Smooth muscle cell (in vitro differentiated cells): ENCODE results near the gene OSCAR. TPM values are rescaled to one million over a fixed set of nuclear protein-coding genes. Genes with fewer than 3 reads are reported as not detected.
"Not testable (repeated sequence)": the region's sequence is repeated elsewhere in the genome, so short reads cannot be mapped to it uniquely, and the experiment has no call there.

Source experiments
- DNase-seq: peaks from one replicate; lab custom pipeline; 2025; ENCODE audit not compliant: unreplicated experiment; lab: John Stamatoyannopoulos, UW
- H2AFZ ChIP-seq: fragments of 200-600 bp; sonication (generic); 2 replicates; pipeline ENCODE4 v1.6.0; 2016; ENCODE audit warnings: antibody characterized with exemption, low read depth, mild to moderate bottlenecking
- H3F3A ChIP-seq: fragments of 200-600 bp; sonication (generic); 2 replicates; pipeline ENCODE4 v1.6.0; 2017; ENCODE audit warnings: antibody characterized with exemption, low read depth
- H3K27ac ChIP-seq: fragments of 200-600 bp; sonication (generic); 2 replicates; pipeline ENCODE4 v1.5.1; 2016; ENCODE audit warnings: low read depth, mild to moderate bottlenecking
- H3K27me3 ChIP-seq: fragments of 200-600 bp; sonication (generic); 2 replicates; pipeline ENCODE4 v1.6.1; 2016; ENCODE audit warnings: low read depth, mild to moderate bottlenecking
- H3K36me3 ChIP-seq: fragments of 200-600 bp; sonication (generic); 2 replicates; pipeline ENCODE4 v1.5.1; 2016; ENCODE audit warnings: low read depth
- H3K4me1 ChIP-seq: fragments of 200-600 bp; sonication (generic); 2 replicates; pipeline ENCODE4 v1.5.1; 2016; ENCODE audit warnings: low read depth
- H3K4me2 ChIP-seq: fragments of 200-600 bp; sonication (generic); 2 replicates; pipeline ENCODE4 v1.6.0; 2016; ENCODE audit warnings: mild to moderate bottlenecking
- H3K4me3 ChIP-seq: fragments of 200-600 bp; sonication (generic); 2 replicates; pipeline ENCODE4 v1.5.1; 2016; ENCODE audit warnings: mild to moderate bottlenecking
- H3K79me2 ChIP-seq: fragments of 200-600 bp; sonication (generic); 2 replicates; pipeline ENCODE4 v1.6.0; 2016; ENCODE audit warnings: low read depth, mild to moderate bottlenecking
- H3K9ac ChIP-seq: fragments of 200-600 bp; sonication (generic); 2 replicates; pipeline ENCODE4 v1.6.0; 2016; ENCODE audit warnings: low read depth
- H3K9me3 ChIP-seq: fragments of 200-600 bp; sonication (generic); replicated peaks from 2 replicates; pipeline ENCODE4 v1.5.1; 2016; ENCODE audit warnings: low read depth
- H4K20me1 ChIP-seq: fragments of 200-600 bp; sonication (generic); 2 replicates; pipeline ENCODE4 v1.6.0; 2016; ENCODE audit warnings: low read depth
- WGBS: methylation state at CpG from one replicate; pipeline ENCODE4 v1.1.7; 2016; ENCODE audit warnings: low lambda C conversion rate; 5-methylcytosine and 5-hydroxymethylcytosine counted together
- polyA plus RNA-seq: library from polyadenylated mRNA; unstranded; fragments of >200 nt; fragmentation: Nextera tagmentation; extraction: Ambion mirVana; gene quantifications from 2 replicates; pipeline ENCODE4 v1.2.1, GENCODE V29; 2016
- total RNA-seq: library from RNA; depleted of rRNA; stranded (reverse); fragments of >200 nt; gene quantifications from 2 replicates; pipeline ENCODE4 v1.2.3, GENCODE V29; 2014
- TF ChIP-seq, protein P1 (sequence below): fragments of 200-600 bp; sonication (generic); IDR thresholded peaks from 2 replicates; pipeline ENCODE4 v1.5.1; 2017; ENCODE audit warnings: borderline replicate concordance, mild to moderate bottlenecking, antibody characterized with exemption; ENCODE audit not compliant: insufficient read depth, poor library complexity, severe bottlenecking

Gene OSCAR
- total and polyA plus RNA-seq, 2 experiments from 2014 or later = 0.90 TPM; not detected in 1

DNA sequence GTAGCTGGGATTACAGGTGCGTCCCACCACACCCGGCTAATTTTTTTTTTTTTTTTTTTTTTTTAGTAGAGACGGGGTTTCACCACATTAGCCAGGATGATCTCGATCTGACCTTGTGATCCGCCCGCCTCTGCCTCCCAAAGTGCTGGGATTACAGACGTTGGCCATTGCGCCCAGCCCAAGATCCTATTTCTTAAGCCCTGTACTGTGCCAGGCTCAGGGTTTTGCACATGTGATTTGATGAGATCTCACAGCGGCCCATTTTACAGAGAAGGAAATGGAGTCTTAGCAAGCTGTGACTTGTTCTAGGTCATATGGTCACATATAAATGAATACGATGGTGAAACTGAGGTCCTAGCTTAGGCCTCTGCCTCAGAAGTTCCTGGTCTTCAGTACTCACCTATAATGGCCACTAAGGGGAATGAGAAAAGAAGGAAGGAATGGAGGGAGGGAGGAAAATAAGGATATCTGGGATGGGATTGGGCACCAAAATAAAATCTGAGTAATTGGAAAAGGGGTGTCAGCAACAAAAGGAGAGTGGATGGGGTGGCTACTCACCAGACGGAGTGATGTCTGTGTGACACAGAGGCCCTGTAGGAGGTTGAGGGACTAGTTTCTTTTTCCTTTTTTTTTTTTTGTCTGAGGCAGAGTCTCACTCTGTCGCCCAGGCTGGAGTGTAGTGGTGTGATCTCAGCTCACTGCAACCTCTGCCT is 1.3 kb downstream of the OSCAR start:
- Histone ChIP-seq H3F3A (no peaks in the 10 kb centered on the region), H3K4me3 (no peak overlapping the region), H4K20me1 (no peaks in the 10 kb centered on the region), H3K4me1 (no peaks in the 10 kb centered on the region), H3K9me3 (no peaks in the 10 kb centered on the region), H3K27ac (no peak overlapping the region), H3K79me2 (peaks cover 16% of the 10 kb centered on the region), H3K4me2 (no peak overlapping the region), H3K27me3 (peaks cover 3% of the 10 kb centered on the region), H3K9ac (no peak overlapping the region), H2AFZ (no peak overlapping the region), H3K36me3 (no peaks in the 10 kb centered on the region)
- DNase-seq = no peak
- TF ChIP-seq, protein P1, sequence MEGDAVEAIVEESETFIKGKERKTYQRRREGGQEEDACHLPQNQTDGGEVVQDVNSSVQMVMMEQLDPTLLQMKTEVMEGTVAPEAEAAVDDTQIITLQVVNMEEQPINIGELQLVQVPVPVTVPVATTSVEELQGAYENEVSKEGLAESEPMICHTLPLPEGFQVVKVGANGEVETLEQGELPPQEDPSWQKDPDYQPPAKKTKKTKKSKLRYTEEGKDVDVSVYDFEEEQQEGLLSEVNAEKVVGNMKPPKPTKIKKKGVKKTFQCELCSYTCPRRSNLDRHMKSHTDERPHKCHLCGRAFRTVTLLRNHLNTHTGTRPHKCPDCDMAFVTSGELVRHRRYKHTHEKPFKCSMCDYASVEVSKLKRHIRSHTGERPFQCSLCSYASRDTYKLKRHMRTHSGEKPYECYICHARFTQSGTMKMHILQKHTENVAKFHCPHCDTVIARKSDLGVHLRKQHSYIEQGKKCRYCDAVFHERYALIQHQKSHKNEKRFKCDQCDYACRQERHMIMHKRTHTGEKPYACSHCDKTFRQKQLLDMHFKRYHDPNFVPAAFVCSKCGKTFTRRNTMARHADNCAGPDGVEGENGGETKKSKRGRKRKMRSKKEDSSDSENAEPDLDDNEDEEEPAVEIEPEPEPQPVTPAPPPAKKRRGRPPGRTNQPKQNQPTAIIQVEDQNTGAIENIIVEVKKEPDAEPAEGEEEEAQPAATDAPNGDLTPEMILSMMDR = no peak
- 92% methylated on average over 12 of the region's 12 CpGs for WGBS

DNA sequence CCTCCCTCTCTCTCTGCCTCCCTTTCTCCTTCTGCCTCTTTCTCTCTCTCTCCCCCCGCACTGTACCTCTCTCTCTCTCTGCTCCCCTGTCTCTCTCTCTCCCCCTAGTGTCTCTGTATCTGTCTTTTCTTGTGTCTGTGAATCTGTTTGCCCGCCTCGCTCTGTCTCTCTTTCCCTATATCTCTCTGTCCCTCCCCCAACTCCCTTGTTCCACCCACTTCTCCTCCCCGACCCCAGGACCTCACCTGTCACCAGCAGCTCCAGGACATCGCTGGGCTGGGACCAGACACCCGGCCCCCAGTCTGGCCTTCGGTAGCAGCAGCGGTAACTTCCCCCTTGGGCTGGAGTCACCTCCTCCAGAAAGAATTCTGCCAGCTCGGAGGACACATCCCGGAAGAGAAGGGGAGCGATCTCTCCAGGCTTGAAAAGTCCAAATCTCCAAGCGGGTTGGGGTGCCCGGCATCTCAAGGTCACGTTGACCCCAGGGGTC is 3.9 kb downstream of the OSCAR start:
- no peaks in the 10 kb centered on the region for H3K79me2 ChIP-seq
- H4K20me1 ChIP-seq = no peaks in the 10 kb centered on the region
- H2AFZ ChIP-seq = peak overlapping the region; percentile 61
- H3K4me1 ChIP-seq = no peaks in the 10 kb centered on the region
- H3K27me3 ChIP-seq = peaks cover 3% of the 10 kb centered on the region
- no peak for DNase-seq
- H3K27ac ChIP-seq = no peak overlapping the region
- H3K4me3 ChIP-seq = peak overlapping the region; percentile 30
- no peaks in the 10 kb centered on the region for H3K9me3 ChIP-seq
- H3K4me2 ChIP-seq = peak overlapping the region; percentile 79
- no peaks in the 10 kb centered on the region for H3F3A ChIP-seq
- no peak overlapping the region for H3K9ac ChIP-seq
- TF ChIP-seq, protein P1 = peak; percentile 10
- 14% methylated on average over 14 of the region's 14 CpGs for WGBS
- no peaks in the 10 kb centered on the region for H3K36me3 ChIP-seq

DNA sequence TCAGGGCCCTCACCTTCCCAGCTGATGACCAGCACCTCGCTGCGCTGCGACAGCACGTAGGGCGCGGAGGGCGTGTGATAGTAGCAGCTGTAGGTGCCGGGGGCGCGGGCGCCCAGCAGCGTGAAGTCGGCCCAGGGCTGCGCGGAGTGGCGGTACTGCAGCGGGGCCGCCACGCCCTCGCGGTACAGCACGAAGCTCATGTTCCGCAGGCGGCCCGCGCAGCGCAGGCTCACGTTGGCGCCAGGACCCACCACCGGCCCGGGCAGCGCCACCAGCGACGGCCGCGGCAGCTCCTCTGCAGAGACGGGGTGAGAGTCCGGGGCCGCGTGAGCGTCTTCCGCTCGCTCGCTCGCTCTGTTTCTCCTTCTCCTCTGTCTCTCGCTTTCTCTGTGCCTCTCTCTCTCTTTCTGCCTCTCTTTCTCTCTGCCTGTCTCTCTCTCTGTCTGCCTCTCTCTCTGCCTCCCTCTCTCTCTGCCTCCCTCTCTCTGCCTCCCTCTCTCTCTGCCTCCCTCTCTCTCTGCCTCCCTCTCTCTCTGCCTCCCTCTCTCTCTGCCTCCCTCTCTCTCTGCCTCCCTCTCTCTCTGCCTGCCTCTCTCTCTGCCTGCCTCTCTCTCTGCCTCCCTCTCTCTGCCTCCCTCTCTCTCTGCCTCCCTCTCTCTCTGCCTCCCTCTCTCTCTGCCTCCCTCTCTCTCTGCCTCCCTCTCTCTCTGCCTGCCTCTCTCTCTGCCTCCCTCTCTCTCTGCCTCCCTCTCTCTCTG is 4.6 kb downstream of the OSCAR start:
- not testable (repeated sequence) for H3K36me3 ChIP-seq, H4K20me1 ChIP-seq, H3K27ac ChIP-seq, H3K9me3 ChIP-seq, H3K79me2 ChIP-seq, H3F3A ChIP-seq, H3K9ac ChIP-seq, DNase-seq, H3K4me1 ChIP-seq, H3K27me3 ChIP-seq
- H2AFZ ChIP-seq = peak overlapping the region; percentile 61
- 4% methylated on average over 33 of the region's 46 CpGs for WGBS
- peak overlapping the region; percentile 40 for H3K4me3 ChIP-seq
- peak overlapping the region; percentile 87 for H3K4me2 ChIP-seq

DNA sequence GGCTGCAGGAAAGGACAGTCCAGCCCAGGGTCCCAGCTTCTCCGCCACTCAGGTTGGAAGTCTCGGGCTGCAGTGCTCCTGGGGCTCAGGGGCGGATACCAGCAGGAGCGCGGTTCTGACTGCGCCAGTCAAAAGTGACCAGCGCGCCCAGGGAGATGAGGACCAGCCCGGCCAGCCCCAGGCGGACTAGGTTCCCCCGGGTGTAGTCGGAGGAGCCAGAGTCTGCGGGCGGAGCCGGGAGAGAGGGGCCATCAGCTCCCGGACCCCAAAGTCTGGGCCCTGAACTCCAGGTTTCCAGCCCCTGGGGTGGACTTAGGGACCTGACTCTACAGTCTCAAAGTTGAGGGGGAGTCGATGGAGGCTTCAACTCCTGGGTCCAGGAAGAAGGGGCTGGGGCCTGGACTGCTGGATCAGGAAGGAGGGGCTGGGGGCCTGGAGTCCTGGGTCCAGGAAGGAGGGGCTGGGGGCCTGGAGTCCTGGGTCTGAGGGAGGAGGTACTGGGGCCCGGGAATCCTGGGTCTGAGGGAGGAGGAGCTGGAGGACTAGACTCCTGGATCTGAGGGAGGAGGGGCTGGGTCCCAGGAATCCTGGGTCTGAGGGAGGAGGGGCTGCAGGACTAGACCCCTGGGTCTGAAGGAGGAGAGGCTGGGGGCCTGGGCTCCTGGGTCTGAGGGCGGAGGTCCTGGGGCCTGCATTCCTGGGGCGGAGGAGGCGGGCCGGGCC is 5.3 kb downstream of the OSCAR start:
- H3K9me3 ChIP-seq = no peaks in the 10 kb centered on the region
- peak overlapping the region; percentile 87 for H3K4me2 ChIP-seq
- H2AFZ ChIP-seq = peak overlapping the region; percentile 61
- no peaks in the 10 kb centered on the region for H3F3A ChIP-seq
- no peaks in the 10 kb centered on the region for H3K36me3 ChIP-seq
- H3K79me2 ChIP-seq = no peaks in the 10 kb centered on the region
- WGBS = 80% methylated on average over 21 of the region's 22 CpGs
- TF ChIP-seq, protein P1 = no peak
- H3K27ac ChIP-seq = no peak overlapping the region
- no peak for DNase-seq
- H3K27me3 ChIP-seq = peaks cover 3% of the 10 kb centered on the region
- no peaks in the 10 kb centered on the region for H3K4me1 ChIP-seq
- no peak overlapping the region for H3K9ac ChIP-seq
- no peaks in the 10 kb centered on the region for H4K20me1 ChIP-seq
- peak overlapping the region; percentile 40 for H3K4me3 ChIP-seq
